HAP-1 (cell line): ENCODE results near the gene CCDC138.

ENCODE experiments used
- DNase-seq, 2 experiments: peaks; one replicate each; pipeline ENCODE4 v3.0.0-alpha.2; 2016 to 2020; ENCODE audit warnings: low spot score in 2 of 2
- H3K27me3 ChIP-seq: fragments of 250-450 bp; sonication (Bioruptor Pico); 2 replicates; pipeline ENCODE4 v1.5.1; 2020; ENCODE audit warnings: low read depth, mild to moderate bottlenecking, moderate library complexity
- H3K36me3 ChIP-seq: fragments of 250-450 bp; sonication (Bioruptor Pico); replicated peaks from 2 replicates; pipeline ENCODE4 v1.5.1; 2020; ENCODE audit warnings: mild to moderate bottlenecking
- H3K4me1 ChIP-seq: fragments of 250-450 bp; sonication (Bioruptor Pico); 2 replicates; pipeline ENCODE4 v1.5.1; 2020; ENCODE audit warnings: mild to moderate bottlenecking
- H3K4me3 ChIP-seq: fragments of 250-450 bp; sonication (Bioruptor Pico); 2 replicates; pipeline ENCODE4 v1.5.1; 2020; ENCODE audit warnings: mild to moderate bottlenecking, moderate library complexity
- H3K9me3 ChIP-seq: fragments of 250-450 bp; sonication (Bioruptor Pico); 2 replicates; pipeline ENCODE4 v1.5.1; 2020; ENCODE audit warnings: mild to moderate bottlenecking, moderate library complexity
- in situ Hi-C: fragments of 300-500 bp; cut with MboI; formaldehyde crosslinking; loops from 3 replicates; pipeline ENCODE4 v1.14.3; 2020; ENCODE audit warnings: low sequenced_read_pairs, inconsistent platforms, mixed read lengths

Gene CCDC138

DNA sequence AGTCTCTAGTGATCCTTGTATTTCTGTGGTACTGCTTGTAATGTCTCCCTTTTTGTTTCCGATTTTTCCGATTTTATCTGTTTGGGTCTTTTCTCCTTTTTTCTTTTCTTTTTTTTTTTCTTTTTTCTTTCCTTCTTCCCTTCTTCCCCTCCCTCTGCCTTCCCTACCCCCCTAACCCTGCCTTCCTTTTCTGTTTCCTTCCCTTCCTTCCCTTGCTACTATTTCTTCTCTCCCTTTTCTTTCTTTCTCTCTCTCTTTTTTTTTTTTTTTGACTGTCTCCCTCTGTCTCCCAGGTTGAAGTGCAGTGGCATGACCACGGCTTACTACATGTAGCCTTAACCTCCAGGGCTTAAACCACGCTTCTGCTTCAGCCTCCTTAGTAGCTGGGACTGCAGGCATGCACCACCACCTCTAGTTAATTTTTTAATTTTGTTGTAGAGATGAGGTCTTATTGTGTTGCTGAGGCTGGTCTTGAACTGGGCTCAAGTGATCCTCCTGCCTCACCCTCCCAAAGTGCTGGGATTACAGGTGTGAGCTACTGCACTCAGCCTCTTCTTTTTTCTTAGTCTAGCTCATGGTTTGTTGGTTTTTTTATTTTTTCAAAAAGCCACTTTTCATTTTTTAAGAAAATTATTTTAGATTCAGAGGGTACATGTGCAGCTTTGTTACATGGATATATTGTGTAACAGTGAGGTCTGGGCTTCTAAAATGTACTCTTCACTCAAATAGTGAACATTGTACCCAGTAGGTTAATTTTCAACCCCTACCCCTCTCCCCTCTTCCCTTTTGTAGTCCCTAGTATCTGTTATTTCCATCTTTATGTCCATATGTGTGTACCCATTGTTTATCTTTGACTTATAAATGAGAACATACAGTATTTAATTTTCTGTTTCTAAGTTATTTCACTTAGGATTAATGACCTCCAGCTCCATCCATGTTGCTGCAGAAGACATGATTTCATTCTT, 24.7 kb downstream of the CCDC138 start:
- 0 out of 2 replicates have a peak, but pooled peaks cover 8% of the 10 kb centered on the region for H3K9me3 ChIP-seq
- H3K27me3 ChIP-seq: no peaks in the 10 kb centered on the region
- H3K36me3 ChIP-seq: peaks cover 56% of the 10 kb centered on the region
- DNase-seq: no peak
- no peak overlapping the region for H3K4me3 ChIP-seq
- H3K4me1 ChIP-seq: no peaks in the 10 kb centered on the region
- in situ Hi-C loops: no loop called here

GRCh38 chr2:108813732-108814131, 27.2 kb downstream of the CCDC138 start:
- no peak for DNase-seq
- Histone ChIP-seq H3K27me3 (no peaks in the 10 kb centered on the region), H3K4me1 (no peaks in the 10 kb centered on the region), H3K4me3 (no peak overlapping the region), H3K36me3 (peaks cover 62% of the 10 kb centered on the region), H3K9me3 (0 out of 2 replicates have a peak, but pooled peaks cover 8% of the 10 kb centered on the region)
- in situ Hi-C loops: no loop called here

GRCh38 chr2:108820482-108820881, 33.9 kb downstream of the CCDC138 start:
- in situ Hi-C loops: no loop called here
- Histone ChIP-seq H3K9me3 (no peaks in the 10 kb centered on the region), H3K4me3 (no peak overlapping the region), H3K36me3 (peaks cover 44% of the 10 kb centered on the region), H3K4me1 (no peaks in the 10 kb centered on the region), H3K27me3 (no peaks in the 10 kb centered on the region)
- no peak for DNase-seq

- no peak overlapping the region for H3K4me3 ChIP-seq
- H3K4me1 ChIP-seq: no peaks in the 10 kb centered on the region
- H3K27me3 ChIP-seq: no peaks in the 10 kb centered on the region
- in situ Hi-C loops: no loop called here
- H3K9me3 ChIP-seq: no peaks in the 10 kb centered on the region
- H3K36me3 ChIP-seq: peaks cover 15% of the 10 kb centered on the region
- DNase-seq: no peak
Measured at GRCh38 chr2:108823286-108823685, 36.7 kb downstream of the CCDC138 start.

- no peak for DNase-seq
Measured at GRCh38 chr2:108824316-108825070, 37.9 kb downstream of the CCDC138 start.

GRCh38 chr2:108825254-108825653, 38.7 kb downstream of the CCDC138 start:
- Histone ChIP-seq H3K36me3 (peaks cover 8% of the 10 kb centered on the region), H3K27me3 (no peaks in the 10 kb centered on the region), H3K4me1 (no peaks in the 10 kb centered on the region), H3K4me3 (no peak overlapping the region), H3K9me3 (no peaks in the 10 kb centered on the region)
- no peak for DNase-seq
- in situ Hi-C loops: no loop called here

More at GRCh38 chr2:108824316-108825070, 37.9 kb downstream of the CCDC138 start:
- Histone ChIP-seq H3K9me3 (no peaks in the 10 kb centered on the region), H3K4me1 (no peaks in the 10 kb centered on the region), H3K36me3 (peaks cover 8% of the 10 kb centered on the region), H3K4me3 (no peak overlapping the region), H3K27me3 (no peaks in the 10 kb centered on the region)
- in situ Hi-C loops: no loop called here

- in situ Hi-C loops: no loop called here
- Histone ChIP-seq H3K9me3 (no peaks in the 10 kb centered on the region), H3K4me1 (no peaks in the 10 kb centered on the region), H3K4me3 (no peak overlapping the region), H3K27me3 (no peaks in the 10 kb centered on the region), H3K36me3 (peaks cover 8% of the 10 kb centered on the region)
- no peak for DNase-seq
Measured at GRCh38 chr2:108825736-108826135, 39.2 kb downstream of the CCDC138 start.

GRCh38 chr2:108829578-108830310, 43.2 kb downstream of the CCDC138 start:
- no peak overlapping the region for H3K4me3 ChIP-seq
- H3K36me3 ChIP-seq: peaks cover 2% of the 10 kb centered on the region
- in situ Hi-C loops: no loop called here
- H3K27me3 ChIP-seq: no peaks in the 10 kb centered on the region
- H3K9me3 ChIP-seq: no peaks in the 10 kb centered on the region
- DNase-seq: no peak
- no peaks in the 10 kb centered on the region for H3K4me1 ChIP-seq

GRCh38 chr2:108833219-108833618, 46.6 kb downstream of the CCDC138 start:
- H3K36me3 ChIP-seq: no peaks in the 10 kb centered on the region; the same call in 1 of the 2 replicates
- in situ Hi-C loops: no loop called here
- H3K9me3 ChIP-seq: no peaks in the 10 kb centered on the region
- no peak for DNase-seq
- H3K27me3 ChIP-seq: no peaks in the 10 kb centered on the region
- H3K4me1 ChIP-seq: no peaks in the 10 kb centered on the region
- H3K4me3 ChIP-seq: no peak overlapping the region

DNA sequence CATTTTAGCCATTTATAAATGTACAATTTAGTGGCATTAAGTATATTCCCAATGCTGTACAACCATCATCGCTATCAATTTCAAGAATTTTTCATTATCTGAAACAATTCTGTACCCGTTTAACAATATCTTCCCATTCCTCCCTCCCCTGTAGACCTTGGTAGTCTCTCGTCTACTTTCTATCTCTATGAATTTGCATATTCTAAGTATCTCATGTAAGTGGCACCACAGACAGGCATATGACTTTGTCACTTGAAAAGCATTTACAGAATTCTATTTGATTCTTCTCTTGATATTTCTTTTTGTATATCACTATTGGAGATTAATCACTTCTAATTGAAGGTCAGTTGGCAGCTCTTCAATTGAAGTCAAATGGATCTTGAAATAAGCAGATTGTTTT, 48.0 kb downstream of the CCDC138 start:
- H3K27me3 ChIP-seq: no peaks in the 10 kb centered on the region
- H3K9me3 ChIP-seq: no peaks in the 10 kb centered on the region
- no peak for DNase-seq
- H3K4me1 ChIP-seq: no peaks in the 10 kb centered on the region
- no peak overlapping the region for H3K4me3 ChIP-seq
- in situ Hi-C loops: no loop called here
- no peaks in the 10 kb centered on the region; the same call in 1 of the 2 replicates for H3K36me3 ChIP-seq

GRCh38 chr2:108835040-108835439, 48.5 kb downstream of the CCDC138 start:
- DNase-seq: no peak
- Histone ChIP-seq H3K9me3 (no peaks in the 10 kb centered on the region), H3K4me3 (no peak overlapping the region), H3K4me1 (no peaks in the 10 kb centered on the region), H3K36me3 (no peaks in the 10 kb centered on the region; the same call in 1 of the 2 replicates), H3K27me3 (no peaks in the 10 kb centered on the region)
- in situ Hi-C loops: no loop called here

DNA sequence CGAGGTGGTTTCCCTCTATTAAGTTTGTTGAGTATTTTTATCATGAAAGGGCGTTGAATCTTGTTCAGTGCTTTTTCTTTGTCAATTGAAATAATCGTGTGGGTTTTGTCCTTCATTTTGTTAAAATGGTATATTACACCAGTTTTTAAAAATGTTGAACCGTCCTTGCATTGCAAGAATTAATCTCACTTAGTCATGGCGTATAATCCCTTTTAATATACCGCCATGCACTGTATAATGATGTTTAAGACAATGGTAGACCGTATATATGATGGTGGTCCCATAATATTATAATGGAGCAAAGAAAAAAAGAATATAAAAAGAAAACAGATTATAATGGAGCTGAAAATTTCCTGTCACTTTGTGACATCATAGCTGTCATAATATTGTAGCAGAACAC, 50.6 kb downstream of the CCDC138 start:
- Histone ChIP-seq H3K27me3 (no peaks in the 10 kb centered on the region), H3K4me1 (no peaks in the 10 kb centered on the region), H3K36me3 (peaks cover 9% of the 10 kb centered on the region; the same call in 1 of the 2 replicates), H3K4me3 (no peak overlapping the region), H3K9me3 (0 out of 2 replicates have a peak, but pooled peaks cover 3% of the 10 kb centered on the region)
- DNase-seq: no peak
- in situ Hi-C loops: no loop called here

GRCh38 chr2:108841506-108841905, 54.9 kb downstream of the CCDC138 start:
- H3K4me3 ChIP-seq: no peak overlapping the region
- H3K9me3 ChIP-seq: 0 out of 2 replicates have a peak, but pooled peaks cover 3% of the 10 kb centered on the region
- H3K36me3 ChIP-seq: peaks cover 11% of the 10 kb centered on the region; the same call in 1 of the 2 replicates
- no peak for DNase-seq
- in situ Hi-C loops: no loop called here
- H3K27me3 ChIP-seq: no peaks in the 10 kb centered on the region
- no peaks in the 10 kb centered on the region for H3K4me1 ChIP-seq
